ENCODE measurements around the gene PKD1L1. TPM values are rescaled to one million over a fixed set of nuclear protein-coding genes. Genes with fewer than 3 reads are reported as not detected.
A peak's percentile ranks its signal among the peaks of the same experiment; 100 is the strongest.

PKD1L1 gene
- total RNA-seq, 1 donor from 2014 or later, result 0.89 TPM

- peak overlapping the region; percentile 84 for H3K27ac Mint-ChIP-seq
- H3K36me3 Mint-ChIP-seq (ENCODE audit: insufficient read depth), result peaks cover 16% of the 10 kb centered on the region
- H3K4me1 Mint-ChIP-seq (ENCODE audit: low read depth), result peaks cover 13% of the 10 kb centered on the region
- TF ChIP-seq CTCF (IDR thresholded peaks at IDR 0.05; ENCODE audit: unreplicated experiment), result no peak
- H3K9me3 Mint-ChIP-seq (ENCODE audit: low read depth), result no peaks in the 10 kb centered on the region
- no peak for DNase-seq (ENCODE audit: low spot score, unreplicated experiment)
- H3K4me3 Mint-ChIP-seq (ENCODE audit: low read depth), result peak overlapping the region; percentile 90
- no peaks in the 10 kb centered on the region for H3K27me3 Mint-ChIP-seq
Measured at GRCh38 chr7:47978790-47979144, 30.5 kb upstream of the PKD1L1 start.

- Mint-ChIP-seq H3K4me3 (ENCODE audit: low read depth) (no peak overlapping the region), H3K27me3 (no peaks in the 10 kb centered on the region), H3K36me3 (ENCODE audit: insufficient read depth) (peaks cover 37% of the 10 kb centered on the region), H3K9me3 (ENCODE audit: low read depth) (no peaks in the 10 kb centered on the region), H3K4me1 (ENCODE audit: low read depth) (peaks cover 22% of the 10 kb centered on the region), H3K27ac (peak overlapping the region; percentile 46)
- DNase-seq (ENCODE audit: low spot score, unreplicated experiment), result no peak
- no peak for TF ChIP-seq CTCF (IDR thresholded peaks at IDR 0.05; ENCODE audit: unreplicated experiment)
Measured at GRCh38 chr7:47973739-47974138, 25.5 kb upstream of the PKD1L1 start.

- Mint-ChIP-seq H3K36me3 (ENCODE audit: insufficient read depth) (peaks cover 48% of the 10 kb centered on the region), H3K27me3 (no peaks in the 10 kb centered on the region), H3K27ac (no peak overlapping the region), H3K9me3 (ENCODE audit: low read depth) (no peaks in the 10 kb centered on the region), H3K4me1 (ENCODE audit: low read depth) (peaks cover 11% of the 10 kb centered on the region), H3K4me3 (ENCODE audit: low read depth) (no peak overlapping the region)
- no peak for TF ChIP-seq CTCF (IDR thresholded peaks at IDR 0.05; ENCODE audit: unreplicated experiment)
- no peak for DNase-seq (ENCODE audit: low spot score, unreplicated experiment)
Measured at GRCh38 chr7:47970761-47971160, 22.5 kb upstream of the PKD1L1 start.

GRCh38 chr7:47968847-47969774 lies 20.8 kb upstream of the PKD1L1 start:
- H3K27me3 Mint-ChIP-seq, result no peaks in the 10 kb centered on the region
- no peak overlapping the region for H3K4me3 Mint-ChIP-seq (ENCODE audit: low read depth)
- TF ChIP-seq CTCF (IDR thresholded peaks at IDR 0.05; ENCODE audit: unreplicated experiment), result peak; percentile 97
- peak; percentile 74 for DNase-seq (ENCODE audit: low spot score, unreplicated experiment)
- H3K4me1 Mint-ChIP-seq (ENCODE audit: low read depth), result peaks cover 11% of the 10 kb centered on the region
- H3K27ac Mint-ChIP-seq, result peak overlapping the region; percentile 89
- peaks cover 51% of the 10 kb centered on the region for H3K36me3 Mint-ChIP-seq (ENCODE audit: insufficient read depth)
- H3K9me3 Mint-ChIP-seq (ENCODE audit: low read depth), result no peaks in the 10 kb centered on the region

- no peak overlapping the region for H3K4me3 Mint-ChIP-seq (ENCODE audit: low read depth)
- no peak for TF ChIP-seq CTCF (IDR thresholded peaks at IDR 0.05; ENCODE audit: unreplicated experiment)
- no peaks in the 10 kb centered on the region for H3K27me3 Mint-ChIP-seq
- no peak overlapping the region for H3K27ac Mint-ChIP-seq
- H3K36me3 Mint-ChIP-seq (ENCODE audit: insufficient read depth), result peaks cover 52% of the 10 kb centered on the region
- no peaks in the 10 kb centered on the region for H3K9me3 Mint-ChIP-seq (ENCODE audit: low read depth)
- H3K4me1 Mint-ChIP-seq (ENCODE audit: low read depth), result peaks cover 11% of the 10 kb centered on the region
- DNase-seq (ENCODE audit: low spot score, unreplicated experiment), result no peak
Measured at GRCh38 chr7:47967708-47968107, 19.4 kb upstream of the PKD1L1 start.

All from progenitor cell of endocrine pancreas (in vitro differentiated cells).